ENCODE measurements around the gene TOP3B. TPM values are rescaled to one million over a fixed set of nuclear protein-coding genes. Genes with fewer than 3 reads are reported as not detected.

The TOP3B gene
- total RNA-seq, 1 donor from 2014 or later: 24.8 TPM

GRCh38 chr22:21961886-21962654 lies 20.5 kb downstream of the TOP3B start:
- no peak for DNase-seq (ENCODE audit: low spot score)

- DNase-seq (ENCODE audit: low spot score): no peak
Measured at GRCh38 chr22:21961127-21961867, 21.3 kb downstream of the TOP3B start.

GRCh38 chr22:21960200-21961126 lies 22.1 kb downstream of the TOP3B start:
- no peak for DNase-seq (ENCODE audit: low spot score)

- no peak for DNase-seq (ENCODE audit: low spot score)
Measured at GRCh38 chr22:21959274-21960074, 23.1 kb downstream of the TOP3B start.

GRCh38 chr22:21958360-21959273 lies 24.0 kb downstream of the TOP3B start:
- no peak for DNase-seq (ENCODE audit: low spot score)

GRCh38 chr22:21952586-21953571 lies 29.7 kb downstream of the TOP3B start, which contains the start of gene PPM1F:
Gene PPM1F (minus strand): TSS chr22:21952848. CDS start chr22:21946048, 6,800 bp downstream.
- peak; percentile 84 for DNase-seq (ENCODE audit: low spot score)

- peak; percentile 43 for DNase-seq (ENCODE audit: low spot score)
Measured at GRCh38 chr22:21951931-21952465, 30.6 kb downstream of the TOP3B start.

GRCh38 chr22:21951062-21951461 lies 31.5 kb downstream of the TOP3B start:
- no peak for DNase-seq (ENCODE audit: low spot score)

GRCh38 chr22:21949948-21950347 lies 32.6 kb downstream of the TOP3B start:
- no peak for DNase-seq (ENCODE audit: low spot score)

- DNase-seq (ENCODE audit: low spot score): no peak
Measured at GRCh38 chr22:21949569-21949918, 33.0 kb downstream of the TOP3B start.

- DNase-seq (ENCODE audit: low spot score): no peak
Measured at GRCh38 chr22:21948824-21949568, 33.6 kb downstream of the TOP3B start.

- no peak for DNase-seq (ENCODE audit: low spot score)
Measured at GRCh38 chr22:21948390-21948789, 34.2 kb downstream of the TOP3B start.

- peak; percentile 79 for DNase-seq (ENCODE audit: low spot score)
Measured at GRCh38 chr22:21947040-21948014, 35.3 kb downstream of the TOP3B start.

- no peak for DNase-seq (ENCODE audit: low spot score)
Measured at GRCh38 chr22:21946262-21946925, 36.2 kb downstream of the TOP3B start.

- no peak for DNase-seq (ENCODE audit: low spot score)
Measured at GRCh38 chr22:21945453-21946261, 36.9 kb downstream of the TOP3B start.
